ENCODE results near the gene COL17A1. TPM values are rescaled to one million over a fixed set of nuclear protein-coding genes. Genes with fewer than 3 reads are reported as not detected.

Gene COL17A1
- total and polyA plus RNA-seq, 2 of the 13 experiments (the other 11 are each of a cell fraction or from before 2014, with no cell fraction given): 0.03 TPM; not detected in 1

DNA sequence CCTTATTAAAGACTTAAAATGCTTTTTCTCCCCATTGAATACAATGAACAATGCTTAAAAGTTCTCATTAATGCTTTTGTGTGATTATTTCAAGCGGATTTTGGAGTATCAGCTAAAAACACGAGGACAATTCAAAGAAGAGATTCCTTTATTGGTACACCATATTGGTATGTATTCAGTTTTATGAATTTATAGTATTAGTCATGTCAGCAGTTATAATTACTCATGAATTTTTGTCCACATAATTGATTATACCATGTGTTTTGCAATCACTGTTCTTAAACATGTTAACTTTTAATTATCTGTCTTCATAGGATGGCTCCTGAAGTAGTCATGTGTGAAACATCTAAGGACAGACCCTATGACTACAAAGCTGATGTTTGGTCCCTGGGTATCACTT lies 86.9 kb downstream of the COL17A1 start:
- H3K27ac ChIP-seq (ENCODE audit: extremely low read length, insufficient read depth, low read length): no peak overlapping the region
- in situ Hi-C loops (cut with HindIII; ENCODE audit: extremely low pct_ligation_motif_present, low pct_unique_long_range_greater_than_20kb) (no loop called here), intact Hi-C loops (cut with micrococcal nuclease; ENCODE audit: unreplicated experiment) (no loop called here)
- no peak for FAIRE-seq
- H3K4me3 ChIP-seq (replicated peaks in 1 of 3; ENCODE audit: insufficient read depth in 1 of 3, low read depth in 2 of 3, low read length in 3 of 3): no peak overlapping the region
- no peak for TF ChIP-seq HIVEP1 (CRISPR knock-in tag; IDR thresholded peaks at IDR 0.05)
- TF ChIP-seq, protein P1, sequence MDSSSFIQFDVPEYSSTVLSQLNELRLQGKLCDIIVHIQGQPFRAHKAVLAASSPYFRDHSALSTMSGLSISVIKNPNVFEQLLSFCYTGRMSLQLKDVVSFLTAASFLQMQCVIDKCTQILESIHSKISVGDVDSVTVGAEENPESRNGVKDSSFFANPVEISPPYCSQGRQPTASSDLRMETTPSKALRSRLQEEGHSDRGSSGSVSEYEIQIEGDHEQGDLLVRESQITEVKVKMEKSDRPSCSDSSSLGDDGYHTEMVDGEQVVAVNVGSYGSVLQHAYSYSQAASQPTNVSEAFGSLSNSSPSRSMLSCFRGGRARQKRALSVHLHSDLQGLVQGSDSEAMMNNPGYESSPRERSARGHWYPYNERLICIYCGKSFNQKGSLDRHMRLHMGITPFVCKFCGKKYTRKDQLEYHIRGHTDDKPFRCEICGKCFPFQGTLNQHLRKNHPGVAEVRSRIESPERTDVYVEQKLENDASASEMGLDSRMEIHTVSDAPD (CRISPR knock-in tag; IDR thresholded peaks at IDR 0.05): no peak
- TF ChIP-seq TCF12 (IDR thresholded peaks at IDR 0.05): no peak
- no peak for TF ChIP-seq TCF12 (CRISPR knock-in tag; IDR thresholded peaks at IDR 0.05)
- no peak for TF ChIP-seq ZNF253 (CRISPR knock-in tag; IDR thresholded peaks at IDR 0.05; ENCODE audit: borderline replicate concordance)
- no peak for TF ChIP-seq ZMYM3 (CRISPR knock-in tag; IDR thresholded peaks at IDR 0.05)
- TF ChIP-seq HOXD1 (CRISPR knock-in tag; IDR thresholded peaks at IDR 0.05): no peak
- TF ChIP-seq MAFF (IDR thresholded peaks at IDR 0.05; ENCODE audit: low read depth, low read length): peak; percentile 76
- TF ChIP-seq ZNF101 (CRISPR knock-in tag; IDR thresholded peaks at IDR 0.05; ENCODE audit: borderline replicate concordance, low read depth): no peak
- TF ChIP-seq ZNF572 (CRISPR knock-in tag; IDR thresholded peaks at IDR 0.05): no peak
- TF ChIP-seq, protein P2, sequence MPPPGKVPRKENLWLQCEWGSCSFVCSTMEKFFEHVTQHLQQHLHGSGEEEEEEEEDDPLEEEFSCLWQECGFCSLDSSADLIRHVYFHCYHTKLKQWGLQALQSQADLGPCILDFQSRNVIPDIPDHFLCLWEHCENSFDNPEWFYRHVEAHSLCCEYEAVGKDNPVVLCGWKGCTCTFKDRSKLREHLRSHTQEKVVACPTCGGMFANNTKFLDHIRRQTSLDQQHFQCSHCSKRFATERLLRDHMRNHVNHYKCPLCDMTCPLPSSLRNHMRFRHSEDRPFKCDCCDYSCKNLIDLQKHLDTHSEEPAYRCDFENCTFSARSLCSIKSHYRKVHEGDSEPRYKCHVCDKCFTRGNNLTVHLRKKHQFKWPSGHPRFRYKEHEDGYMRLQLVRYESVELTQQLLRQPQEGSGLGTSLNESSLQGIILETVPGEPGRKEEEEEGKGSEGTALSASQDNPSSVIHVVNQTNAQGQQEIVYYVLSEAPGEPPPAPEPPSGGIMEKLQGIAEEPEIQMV (CRISPR knock-in tag; IDR thresholded peaks at IDR 0.05; ENCODE audit: low read depth): no peak
- peak; percentile 61 to 83 for TF ChIP-seq MAFK (conservative IDR thresholded peaks at IDR 0.05 in 1 of 2, IDR thresholded peaks at IDR 0.05 in 1 of 2; ENCODE audit: low read length in 2 of 2)
- no peak for TF ChIP-seq CEBPG (CRISPR knock-in tag; IDR thresholded peaks at IDR 0.05)
- TF ChIP-seq, protein P3, sequence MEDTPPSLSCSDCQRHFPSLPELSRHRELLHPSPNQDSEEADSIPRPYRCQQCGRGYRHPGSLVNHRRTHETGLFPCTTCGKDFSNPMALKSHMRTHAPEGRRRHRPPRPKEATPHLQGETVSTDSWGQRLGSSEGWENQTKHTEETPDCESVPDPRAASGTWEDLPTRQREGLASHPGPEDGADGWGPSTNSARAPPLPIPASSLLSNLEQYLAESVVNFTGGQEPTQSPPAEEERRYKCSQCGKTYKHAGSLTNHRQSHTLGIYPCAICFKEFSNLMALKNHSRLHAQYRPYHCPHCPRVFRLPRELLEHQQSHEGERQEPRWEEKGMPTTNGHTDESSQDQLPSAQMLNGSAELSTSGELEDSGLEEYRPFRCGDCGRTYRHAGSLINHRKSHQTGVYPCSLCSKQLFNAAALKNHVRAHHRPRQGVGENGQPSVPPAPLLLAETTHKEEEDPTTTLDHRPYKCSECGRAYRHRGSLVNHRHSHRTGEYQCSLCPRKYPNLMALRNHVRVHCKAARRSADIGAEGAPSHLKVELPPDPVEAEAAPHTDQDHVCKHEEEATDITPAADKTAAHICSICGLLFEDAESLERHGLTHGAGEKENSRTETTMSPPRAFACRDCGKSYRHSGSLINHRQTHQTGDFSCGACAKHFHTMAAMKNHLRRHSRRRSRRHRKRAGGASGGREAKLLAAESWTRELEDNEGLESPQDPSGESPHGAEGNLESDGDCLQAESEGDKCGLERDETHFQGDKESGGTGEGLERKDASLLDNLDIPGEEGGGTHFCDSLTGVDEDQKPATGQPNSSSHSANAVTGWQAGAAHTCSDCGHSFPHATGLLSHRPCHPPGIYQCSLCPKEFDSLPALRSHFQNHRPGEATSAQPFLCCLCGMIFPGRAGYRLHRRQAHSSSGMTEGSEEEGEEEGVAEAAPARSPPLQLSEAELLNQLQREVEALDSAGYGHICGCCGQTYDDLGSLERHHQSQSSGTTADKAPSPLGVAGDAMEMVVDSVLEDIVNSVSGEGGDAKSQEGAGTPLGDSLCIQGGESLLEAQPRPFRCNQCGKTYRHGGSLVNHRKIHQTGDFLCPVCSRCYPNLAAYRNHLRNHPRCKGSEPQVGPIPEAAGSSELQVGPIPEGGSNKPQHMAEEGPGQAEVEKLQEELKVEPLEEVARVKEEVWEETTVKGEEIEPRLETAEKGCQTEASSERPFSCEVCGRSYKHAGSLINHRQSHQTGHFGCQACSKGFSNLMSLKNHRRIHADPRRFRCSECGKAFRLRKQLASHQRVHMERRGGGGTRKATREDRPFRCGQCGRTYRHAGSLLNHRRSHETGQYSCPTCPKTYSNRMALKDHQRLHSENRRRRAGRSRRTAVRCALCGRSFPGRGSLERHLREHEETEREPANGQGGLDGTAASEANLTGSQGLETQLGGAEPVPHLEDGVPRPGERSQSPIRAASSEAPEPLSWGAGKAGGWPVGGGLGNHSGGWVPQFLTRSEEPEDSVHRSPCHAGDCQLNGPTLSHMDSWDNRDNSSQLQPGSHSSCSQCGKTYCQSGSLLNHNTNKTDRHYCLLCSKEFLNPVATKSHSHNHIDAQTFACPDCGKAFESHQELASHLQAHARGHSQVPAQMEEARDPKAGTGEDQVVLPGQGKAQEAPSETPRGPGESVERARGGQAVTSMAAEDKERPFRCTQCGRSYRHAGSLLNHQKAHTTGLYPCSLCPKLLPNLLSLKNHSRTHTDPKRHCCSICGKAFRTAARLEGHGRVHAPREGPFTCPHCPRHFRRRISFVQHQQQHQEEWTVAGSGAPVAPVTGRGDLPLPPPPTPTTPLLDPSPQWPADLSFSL (CRISPR knock-in tag; IDR thresholded peaks at IDR 0.05): no peak
- H3K27me3 ChIP-seq (ENCODE audit: control insufficient read depth in 1 of 2, insufficient read depth in 2 of 2, low read length in 2 of 2): no peaks in the 10 kb centered on the region
- H3K79me2 ChIP-seq (ENCODE audit: insufficient read depth, low read length): no peaks in the 10 kb centered on the region
- H3K4me2 ChIP-seq (ENCODE audit: low read depth, low read length): no peak overlapping the region
- H2AFZ ChIP-seq (ENCODE audit: low read length): no peak overlapping the region
- peaks cover 1 to 56% of the 10 kb centered on the region in 2 experiments for H3K36me3 ChIP-seq (replicated peaks in 1 of 2; ENCODE audit: control insufficient read depth in 1 of 2, insufficient read depth in 2 of 2, low read length in 2 of 2)
- BruUV-seq (replicated peaks): no TSS peak
- no peaks in the 10 kb centered on the region for H3K9me3 ChIP-seq (ENCODE audit: low read length)
- no peak for DNase-seq (ENCODE audit: low spot score)
- H3K4me1 ChIP-seq (ENCODE audit: insufficient read depth, low read length): no peaks in the 10 kb centered on the region
- no peak for ATAC-seq
- no peaks in the 10 kb centered on the region for H4K20me1 ChIP-seq (ENCODE audit: insufficient read depth, low read length)
- POLR2A ChIA-PET: no interaction called here
- H3K9ac ChIP-seq (ENCODE audit: insufficient read depth, low read depth, low read length): no peak overlapping the region
- WGBS (ENCODE audit: low lambda C conversion rate): 98% methylated on average over 2 of the region's 2 CpGs
- CTCF ChIA-PET (ENCODE audit: low intra/inter-chr PET ratio, low total read pairs): no interaction called here
